NCI-H2196 (cell line): Measurements from ENCODE around the gene POGK.

Experiments
- DNase-seq: peaks from one replicate; lab custom pipeline; 2025; ENCODE audit not compliant: unreplicated experiment; lab: John Stamatoyannopoulos, UW

The POGK gene

GRCh38 chr1:166899769-166900168 lies 60.5 kb downstream of the POGK start:
- DNase-seq: no peak

GRCh38 chr1:166900987-166901386 lies 61.7 kb downstream of the POGK start:
- no peak for DNase-seq

- DNase-seq: no peak
These were observed 63.0 kb downstream of the POGK start for GRCh38 chr1:166902279-166902678.

- no peak for DNase-seq
These were observed 64.0 kb downstream of the POGK start for GRCh38 chr1:166903232-166903631.

- no peak for DNase-seq
These were observed 65.9 kb downstream of the POGK start for GRCh38 chr1:166905136-166905535.

- no peak for DNase-seq
These were observed 66.6 kb downstream of the POGK start for GRCh38 chr1:166905900-166906299.
